22Rv1 (cell line): ENCODE measurements around the gene AKR1E2.

Experiments used
- ZFX ChIP-seq: fragments of 450-650 bp; IDR thresholded peaks from 2 replicates; pipeline ENCODE4 v1.6.1; 2017; ENCODE audit warnings: antibody characterized with exemption, borderline replicate concordance
- TF ChIP-seq, protein P1 (sequence below): fragments of 450-650 bp; IDR thresholded peaks from 2 replicates; pipeline ENCODE4 v1.5.1; 2017; ENCODE audit warnings: mild to moderate bottlenecking

DNA sequence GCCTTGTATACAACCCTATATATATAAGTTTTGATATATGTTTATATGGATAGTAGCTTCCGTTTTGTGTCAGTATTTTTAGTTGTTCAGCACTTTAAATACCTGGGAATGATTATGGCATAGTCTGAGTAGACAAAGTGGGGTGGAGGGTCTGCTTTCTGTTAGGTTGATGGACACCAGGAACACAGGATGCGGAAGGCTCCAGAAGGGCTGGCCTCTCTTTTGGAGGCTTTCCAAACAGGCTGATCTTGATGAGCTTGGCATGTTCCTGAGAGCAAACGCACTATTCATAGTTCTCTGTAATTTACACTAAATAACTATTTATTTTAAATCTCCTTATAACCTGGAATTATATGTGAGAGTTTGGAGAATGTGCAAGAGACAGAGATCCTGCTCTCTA lies 12.7 kb downstream of the AKR1E2 start:
- TF ChIP-seq, protein P1, sequence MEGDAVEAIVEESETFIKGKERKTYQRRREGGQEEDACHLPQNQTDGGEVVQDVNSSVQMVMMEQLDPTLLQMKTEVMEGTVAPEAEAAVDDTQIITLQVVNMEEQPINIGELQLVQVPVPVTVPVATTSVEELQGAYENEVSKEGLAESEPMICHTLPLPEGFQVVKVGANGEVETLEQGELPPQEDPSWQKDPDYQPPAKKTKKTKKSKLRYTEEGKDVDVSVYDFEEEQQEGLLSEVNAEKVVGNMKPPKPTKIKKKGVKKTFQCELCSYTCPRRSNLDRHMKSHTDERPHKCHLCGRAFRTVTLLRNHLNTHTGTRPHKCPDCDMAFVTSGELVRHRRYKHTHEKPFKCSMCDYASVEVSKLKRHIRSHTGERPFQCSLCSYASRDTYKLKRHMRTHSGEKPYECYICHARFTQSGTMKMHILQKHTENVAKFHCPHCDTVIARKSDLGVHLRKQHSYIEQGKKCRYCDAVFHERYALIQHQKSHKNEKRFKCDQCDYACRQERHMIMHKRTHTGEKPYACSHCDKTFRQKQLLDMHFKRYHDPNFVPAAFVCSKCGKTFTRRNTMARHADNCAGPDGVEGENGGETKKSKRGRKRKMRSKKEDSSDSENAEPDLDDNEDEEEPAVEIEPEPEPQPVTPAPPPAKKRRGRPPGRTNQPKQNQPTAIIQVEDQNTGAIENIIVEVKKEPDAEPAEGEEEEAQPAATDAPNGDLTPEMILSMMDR: no peak
- TF ChIP-seq ZFX: no peak
